Activated T-cell treated with anti-CD3 and anti-CD28 coated beads, Interleukin-2, amount 50 U/mL, for 24 hours (primary cell): ENCODE data around the gene GDPD5.

Experiments used
- DNase-seq: peaks from one replicate; pipeline ENCODE4 v3.0.0-alpha.2; 2020
- H3K27ac Mint-ChIP-seq: 2 replicates; pipeline ENCODE4 v1.8.0; 2020; ENCODE audit warnings: mild to moderate bottlenecking, mixed read lengths
- H3K27me3 Mint-ChIP-seq: 2 replicates; pipeline ENCODE4 v1.8.0; 2020; ENCODE audit warnings: mixed read lengths
- H3K36me3 Mint-ChIP-seq: 2 replicates; pipeline ENCODE4 v1.8.0; 2020; ENCODE audit warnings: low read depth, mixed read lengths
- H3K4me1 Mint-ChIP-seq: 2 replicates; pipeline ENCODE4 v1.8.0; 2020; ENCODE audit warnings: low read depth, mixed read lengths
- H3K4me3 Mint-ChIP-seq: 2 replicates; pipeline ENCODE4 v1.8.0; 2020; ENCODE audit warnings: mild to moderate bottlenecking, moderate library complexity, mixed read lengths
- H3K9me3 Mint-ChIP-seq: 2 replicates; pipeline ENCODE4 v1.8.0; 2020; ENCODE audit warnings: mixed read lengths

GDPD5 gene

GRCh38 chr11:75403983-75404658 lies 121.6 kb downstream of the GDPD5 start:
- H3K27ac Mint-ChIP-seq, result peak overlapping the region; percentile 98
- peak overlapping the region; percentile 99 for H3K4me3 Mint-ChIP-seq
- no peaks in the 10 kb centered on the region for H3K9me3 Mint-ChIP-seq
- H3K27me3 Mint-ChIP-seq, result no peaks in the 10 kb centered on the region
- H3K4me1 Mint-ChIP-seq, result peaks cover 64% of the 10 kb centered on the region
- DNase-seq, result no peak
- peaks cover 97% of the 10 kb centered on the region for H3K36me3 Mint-ChIP-seq

GRCh38 chr11:75403037-75403436 lies 122.7 kb downstream of the GDPD5 start:
- peak overlapping the region; percentile 99 for H3K4me3 Mint-ChIP-seq

GRCh38 chr11:75402002-75402773 lies 123.6 kb downstream of the GDPD5 start:
- H3K4me3 Mint-ChIP-seq, result peak overlapping the region; percentile 99
- H3K36me3 Mint-ChIP-seq, result peaks cover 80% of the 10 kb centered on the region
- no peaks in the 10 kb centered on the region for H3K27me3 Mint-ChIP-seq
- H3K27ac Mint-ChIP-seq, result peak overlapping the region; percentile 98
- no peaks in the 10 kb centered on the region for H3K9me3 Mint-ChIP-seq
- no peak for DNase-seq
- H3K4me1 Mint-ChIP-seq, result peaks cover 62% of the 10 kb centered on the region

More at GRCh38 chr11:75403037-75403436, 122.7 kb downstream of the GDPD5 start:
- H3K27me3 Mint-ChIP-seq, result no peaks in the 10 kb centered on the region
- H3K9me3 Mint-ChIP-seq, result no peaks in the 10 kb centered on the region
- no peak for DNase-seq
- H3K27ac Mint-ChIP-seq, result peak overlapping the region; percentile 98
- H3K36me3 Mint-ChIP-seq, result peaks cover 88% of the 10 kb centered on the region
- peaks cover 67% of the 10 kb centered on the region for H3K4me1 Mint-ChIP-seq

- H3K4me3 Mint-ChIP-seq, result peak overlapping the region; percentile 99
- H3K9me3 Mint-ChIP-seq, result no peaks in the 10 kb centered on the region
- DNase-seq, result no peak
- peak overlapping the region; percentile 98 for H3K27ac Mint-ChIP-seq
- no peaks in the 10 kb centered on the region for H3K27me3 Mint-ChIP-seq
- peaks cover 61% of the 10 kb centered on the region for H3K36me3 Mint-ChIP-seq
- peaks cover 46% of the 10 kb centered on the region for H3K4me1 Mint-ChIP-seq
These were observed 125.4 kb downstream of the GDPD5 start for GRCh38 chr11:75400146-75400865.

- Mint-ChIP-seq H3K4me1 (peaks cover 41% of the 10 kb centered on the region), H3K36me3 (peaks cover 53% of the 10 kb centered on the region)
These were observed 126.2 kb downstream of the GDPD5 start, which contains the start of gene RPS3 for GRCh38 chr11:75399344-75400145. Gene RPS3 (plus strand): TSS chr11:75399518. CDS start chr11:75399548, 30 bp downstream.

GRCh38 chr11:75398906-75399305 lies 126.8 kb downstream of the GDPD5 start:
- no peak for DNase-seq
- Mint-ChIP-seq H3K4me1 (peaks cover 39% of the 10 kb centered on the region), H3K9me3 (no peaks in the 10 kb centered on the region), H3K4me3 (peak overlapping the region; percentile 99), H3K27me3 (no peaks in the 10 kb centered on the region), H3K36me3 (peaks cover 47% of the 10 kb centered on the region), H3K27ac (peak overlapping the region; percentile 98)

More at GRCh38 chr11:75399344-75400145, 126.2 kb downstream of the GDPD5 start, which contains the start of gene RPS3:
- Mint-ChIP-seq H3K27ac (peak within 1 kb of the TSS; percentile 98), H3K27me3 (no peaks in the 10 kb centered on the region), H3K9me3 (no peaks in the 10 kb centered on the region), H3K4me3 (peak within 1 kb of the TSS; percentile 99)
- peak; percentile 92 for DNase-seq

- Mint-ChIP-seq H3K36me3 (peaks cover under 1% of the 10 kb centered on the region), H3K4me1 (peaks cover 11% of the 10 kb centered on the region), H3K27me3 (peaks cover 4% of the 10 kb centered on the region), H3K4me3 (no peak overlapping the region), H3K9me3 (no peaks in the 10 kb centered on the region), H3K27ac (no peak overlapping the region)
- no peak for DNase-seq
These were observed 131.5 kb downstream of the GDPD5 start for GRCh38 chr11:75394085-75394840.

GRCh38 chr11:75389925-75390324 lies 135.8 kb downstream of the GDPD5 start:
- no peaks in the 10 kb centered on the region for H3K9me3 Mint-ChIP-seq
- no peaks in the 10 kb centered on the region for H3K36me3 Mint-ChIP-seq
- H3K27ac Mint-ChIP-seq, result no peak overlapping the region
- H3K4me1 Mint-ChIP-seq, result peaks cover 6% of the 10 kb centered on the region
- no peak overlapping the region for H3K4me3 Mint-ChIP-seq
- H3K27me3 Mint-ChIP-seq, result peaks cover 4% of the 10 kb centered on the region
- no peak for DNase-seq

GRCh38 chr11:75389276-75389605 lies 136.5 kb downstream of the GDPD5 start:
- H3K27me3 Mint-ChIP-seq, result peaks cover 4% of the 10 kb centered on the region
- H3K4me1 Mint-ChIP-seq, result peaks cover 8% of the 10 kb centered on the region
- DNase-seq, result no peak
- H3K4me3 Mint-ChIP-seq, result no peak overlapping the region
- H3K9me3 Mint-ChIP-seq, result no peaks in the 10 kb centered on the region
- H3K27ac Mint-ChIP-seq, result no peak overlapping the region
- H3K36me3 Mint-ChIP-seq, result no peaks in the 10 kb centered on the region

GRCh38 chr11:75388386-75389275 lies 137.1 kb downstream of the GDPD5 start:
- Mint-ChIP-seq H3K27me3 (peaks cover 4% of the 10 kb centered on the region), H3K4me1 (peaks cover 10% of the 10 kb centered on the region), H3K4me3 (no peak overlapping the region), H3K9me3 (no peaks in the 10 kb centered on the region), H3K27ac (no peak overlapping the region), H3K36me3 (no peaks in the 10 kb centered on the region)
- peak; percentile 74 for DNase-seq

GRCh38 chr11:75387736-75388294 lies 137.9 kb downstream of the GDPD5 start:
- no peak overlapping the region for H3K27ac Mint-ChIP-seq

GRCh38 chr11:75386942-75387630 lies 138.7 kb downstream of the GDPD5 start:
- H3K36me3 Mint-ChIP-seq, result no peaks in the 10 kb centered on the region
- DNase-seq, result no peak
- H3K9me3 Mint-ChIP-seq, result no peaks in the 10 kb centered on the region
- H3K27me3 Mint-ChIP-seq, result peaks cover 4% of the 10 kb centered on the region
- peaks cover 17% of the 10 kb centered on the region for H3K4me1 Mint-ChIP-seq
- H3K4me3 Mint-ChIP-seq, result no peak overlapping the region
- H3K27ac Mint-ChIP-seq, result no peak overlapping the region

More at GRCh38 chr11:75387736-75388294, 137.9 kb downstream of the GDPD5 start:
- H3K4me3 Mint-ChIP-seq, result no peak overlapping the region
- no peaks in the 10 kb centered on the region for H3K9me3 Mint-ChIP-seq
- H3K4me1 Mint-ChIP-seq, result peaks cover 17% of the 10 kb centered on the region
- H3K27me3 Mint-ChIP-seq, result peaks cover 4% of the 10 kb centered on the region
- H3K36me3 Mint-ChIP-seq, result no peaks in the 10 kb centered on the region
- DNase-seq, result no peak
